Ovary (tissue), 3 donors: Measurements from ENCODE around the gene SPSB1.

Source experiments
- CTCF ChIP-seq, 3 donors: fragments of 450-650 bp in 2 of 3; fragments of 200-600 bp in 1 of 3; IDR thresholded peaks; one replicate each; pipeline versions ENCODE4 v1.5.1 to v1.8.0; 2016 to 2022; ENCODE audit warnings: antibody characterized with exemption in 3 of 3, mild to moderate bottlenecking in 1 of 3
- POLR2A ChIP-seq: fragments of 450-650 bp; IDR thresholded peaks from one replicate; pipeline ENCODE4 v1.6.1; 2017; ENCODE audit warnings: antibody characterized with exemption, mild to moderate bottlenecking, moderate library complexity
- donor health status: DM: no; HTN: no; CAD: no.

DNA sequence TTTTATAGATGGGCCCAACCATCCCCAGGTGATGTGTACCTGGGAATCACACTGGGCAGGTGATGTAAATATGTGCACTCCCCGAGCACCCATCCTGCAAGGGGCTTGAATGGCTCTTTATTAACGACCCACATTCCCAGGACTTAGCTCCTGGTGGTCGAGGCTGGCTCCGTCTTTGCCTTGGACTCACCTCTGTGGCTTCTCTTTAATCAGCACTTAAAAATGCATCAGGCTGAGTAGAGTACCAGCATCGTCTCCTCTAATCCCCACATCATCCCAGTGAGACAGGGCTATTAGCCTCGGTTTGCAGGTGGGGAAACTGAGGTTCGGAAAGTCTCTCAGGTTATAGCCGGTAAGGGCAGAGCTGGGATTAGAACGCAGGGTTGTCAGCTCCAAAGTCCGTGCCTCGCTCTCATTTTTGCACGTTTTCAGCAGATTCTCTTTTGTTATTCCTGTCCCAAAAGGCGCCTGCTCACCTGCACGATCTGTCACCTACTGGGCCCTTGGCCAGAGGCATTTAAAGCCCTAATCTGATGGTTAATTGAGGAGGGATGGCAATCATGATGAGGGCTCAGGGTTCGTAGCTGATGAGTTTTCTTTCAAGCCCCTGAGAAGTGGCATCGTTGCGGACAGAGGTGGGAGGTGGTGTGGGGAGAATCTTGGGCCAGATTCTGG, 29.4 kb downstream of the SPSB1 start:
- no peak for TF ChIP-seq CTCF (IDR thresholded peaks at IDR 0.05)
- no peak for TF ChIP-seq POLR2A
